Adrenal gland (tissue), 12 donors: ENCODE data around the gene TNFRSF4. TPM values are rescaled to one million over a fixed set of nuclear protein-coding genes. Genes with fewer than 3 reads are reported as not detected.

Experiments
- DNase-seq, 7 donors: peaks; one replicate each; pipeline ENCODE4 v3.0.0-alpha.2; 2019 to 2020
- H3K27ac ChIP-seq, 5 donors: fragments of 200-600 bp; sonication (generic) in 4 of 5; 1 replicate in 3 of 5; 2 replicates in 2 of 5; pipeline versions ENCODE4 v1.5.1 to v1.8.0; 2016 to 2020; ENCODE audit warnings: mild to moderate bottlenecking in 1 of 5
- H3K27me3 ChIP-seq: fragments of 200-600 bp; 2 replicates; pipeline ENCODE4 v1.8.0; 2021
- H3K36me3 ChIP-seq, 2 donors: fragments of 200-600 bp; replicated peaks in 1 of 2; 1 replicate in 1 of 2; 2 replicates in 1 of 2; pipeline versions ENCODE4 v1.5.1 to v1.8.0; 2018 to 2022
- H3K4me1 ChIP-seq, 2 donors: fragments of 200-600 bp; replicated peaks in 1 of 2; 1 replicate in 1 of 2; 2 replicates in 1 of 2; pipeline versions ENCODE4 v1.5.1 to v1.8.0; 2018 to 2021
- H3K4me3 ChIP-seq, 4 donors: fragments of 200-600 bp; sonication (generic) in 3 of 4; one replicate each; pipeline ENCODE4 v1.5.1; 2016 to 2018
- H3K9me3 ChIP-seq, 3 donors: fragments of 200-600 bp; sonication (generic) in 1 of 3; replicated peaks in 1 of 3; 1 replicate in 2 of 3; 2 replicates in 1 of 3; pipeline versions ENCODE4 v1.5.1 to v1.8.0; 2016 to 2021
- POLR2A ChIP-seq, 2 donors: fragments of 450-650 bp; IDR thresholded peaks; one replicate each; pipeline ENCODE4 v1.6.1; 2017; ENCODE audit warnings: antibody characterized with exemption in 2 of 2, mild to moderate bottlenecking in 2 of 2, moderate library complexity in 1 of 2
- WGBS, 4 donors: extraction: QIAGEN DNeasy Blood & Tissue Kit in 2 of 4; methylation state at CpG; one replicate each; pipeline versions ENCODE4 v1.1.5 to v1.1.7; 2013 to 2017; 5-methylcytosine and 5-hydroxymethylcytosine counted together
- intact Hi-C, 2 donors: fragments of 100-400 bp; cut with DNase I; formaldehyde crosslinking; loops; one replicate each; pipeline versions ENCODE4 v1.14.1 to v1.15.0; 2022 to 2023
- polyA plus RNA-seq, 3 donors: library from polyadenylated mRNA; stranded (reverse); fragments of 200-250 nt in 2 of 3; fragments of 350-450 nt in 1 of 3; fragmentation: Illumina TruSeq in 1 of 3; extraction: RNeasy Lipid Tissue Mini Kit (QIAGEN cat#74804) in 1 of 3; gene quantifications; one replicate each; pipeline ENCODE4 v1.2.3, GENCODE V29; 2013 to 2014
- total RNA-seq, 9 donors: library from RNA; depleted of rRNA in 4 of 9; stranded (reverse); fragments of >200 nt in 4 of 9; fragments of 120-200 nt in 1 of 9; fragmentation: NEBNext Ultra II Directional in 1 of 9; extraction: Animal tissue kit (Norgen Biotek cat#: 25700) in 1 of 9; gene quantifications; one replicate each; pipeline versions ENCODE4 v1.1.0 to v1.2.4, GENCODE V29; 2013 to 2023
- TF ChIP-seq, protein P1 (sequence below), 6 experiments: fragments of 450-650 bp in 4 of 6; fragments of 200-600 bp in 2 of 6; sonication (generic) in 1 of 6; IDR thresholded peaks; 1 replicate in 5 of 6; 2 replicates in 1 of 6; pipeline versions ENCODE4 v1.5.1 to v1.8.0; 2016 to 2021; ENCODE audit warnings: antibody characterized with exemption in 6 of 6, mild to moderate bottlenecking in 2 of 6, moderate library complexity in 1 of 6
- donor health status: healthy with polysubstance abuse.
- donor health status: Bipolar disorder and iron deficiency.
- donor health status: DM: yes; HTN: yes; CAD: no.
- donor health status: DM: no; HTN: no; CAD: no.
- donor health status: DM: no; HTN: no; CAD: no.
- donor health status: DM: yes; HTN: yes; CAD: no.

Gene TNFRSF4
- total and polyA plus RNA-seq, 12 donors: 0.32 to 6.9 (median 1.1) TPM; not detected in 2

DNA sequence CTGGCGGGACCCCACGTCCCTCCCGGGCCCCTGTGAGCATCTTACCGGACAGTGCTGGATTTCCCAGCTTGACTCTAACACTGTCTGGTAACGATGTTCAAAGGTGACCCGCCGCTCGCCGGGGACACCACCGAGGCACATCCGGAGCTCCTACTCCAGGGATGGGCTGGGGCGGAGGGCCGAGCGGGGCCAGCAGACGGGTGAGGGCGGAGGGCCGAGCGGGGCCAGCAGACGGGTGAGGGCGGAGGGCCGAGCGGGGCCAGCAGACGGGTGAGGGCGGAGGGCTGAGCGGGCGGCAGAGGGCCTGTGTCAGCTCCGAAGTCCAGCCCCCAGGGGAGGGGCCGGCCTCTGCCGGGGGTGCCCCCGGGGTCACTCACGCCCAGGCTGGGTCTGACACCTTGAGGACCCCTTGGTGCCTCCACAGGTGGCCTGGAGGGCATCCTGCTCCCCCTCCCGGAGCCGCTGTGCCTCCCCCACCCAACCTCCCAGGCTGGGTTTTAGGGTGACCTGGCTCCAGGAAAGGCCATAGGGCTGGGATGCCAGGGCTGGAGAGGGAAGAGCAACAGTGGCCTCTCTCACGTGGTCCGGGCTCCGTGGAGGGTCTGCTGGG lies 46.0 kb downstream of the TNFRSF4 start:
- Histone ChIP-seq H3K9me3 (no peaks in the 10 kb centered on the region), H3K4me3 (no peak overlapping the region), H3K4me1 (no peaks in the 10 kb centered on the region), H3K27me3 (peaks cover 51% of the 10 kb centered on the region), H3K27ac (no peak overlapping the region), H3K36me3 (no peaks in the 10 kb centered on the region)
- 66 to 73% (median 68%) methylated on average over 7 to 36 of the region's 36 CpGs; no CpG with 5 or more reads in 1 of the 4 donors for WGBS, 4 donors
- intact Hi-C loops: no loop called here
- TF ChIP-seq, protein P1, sequence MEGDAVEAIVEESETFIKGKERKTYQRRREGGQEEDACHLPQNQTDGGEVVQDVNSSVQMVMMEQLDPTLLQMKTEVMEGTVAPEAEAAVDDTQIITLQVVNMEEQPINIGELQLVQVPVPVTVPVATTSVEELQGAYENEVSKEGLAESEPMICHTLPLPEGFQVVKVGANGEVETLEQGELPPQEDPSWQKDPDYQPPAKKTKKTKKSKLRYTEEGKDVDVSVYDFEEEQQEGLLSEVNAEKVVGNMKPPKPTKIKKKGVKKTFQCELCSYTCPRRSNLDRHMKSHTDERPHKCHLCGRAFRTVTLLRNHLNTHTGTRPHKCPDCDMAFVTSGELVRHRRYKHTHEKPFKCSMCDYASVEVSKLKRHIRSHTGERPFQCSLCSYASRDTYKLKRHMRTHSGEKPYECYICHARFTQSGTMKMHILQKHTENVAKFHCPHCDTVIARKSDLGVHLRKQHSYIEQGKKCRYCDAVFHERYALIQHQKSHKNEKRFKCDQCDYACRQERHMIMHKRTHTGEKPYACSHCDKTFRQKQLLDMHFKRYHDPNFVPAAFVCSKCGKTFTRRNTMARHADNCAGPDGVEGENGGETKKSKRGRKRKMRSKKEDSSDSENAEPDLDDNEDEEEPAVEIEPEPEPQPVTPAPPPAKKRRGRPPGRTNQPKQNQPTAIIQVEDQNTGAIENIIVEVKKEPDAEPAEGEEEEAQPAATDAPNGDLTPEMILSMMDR (IDR thresholded peaks at IDR 0.05): no peak
- TF ChIP-seq POLR2A (IDR thresholded peaks at IDR 0.05): no peak
- DNase-seq: no peak

DNA sequence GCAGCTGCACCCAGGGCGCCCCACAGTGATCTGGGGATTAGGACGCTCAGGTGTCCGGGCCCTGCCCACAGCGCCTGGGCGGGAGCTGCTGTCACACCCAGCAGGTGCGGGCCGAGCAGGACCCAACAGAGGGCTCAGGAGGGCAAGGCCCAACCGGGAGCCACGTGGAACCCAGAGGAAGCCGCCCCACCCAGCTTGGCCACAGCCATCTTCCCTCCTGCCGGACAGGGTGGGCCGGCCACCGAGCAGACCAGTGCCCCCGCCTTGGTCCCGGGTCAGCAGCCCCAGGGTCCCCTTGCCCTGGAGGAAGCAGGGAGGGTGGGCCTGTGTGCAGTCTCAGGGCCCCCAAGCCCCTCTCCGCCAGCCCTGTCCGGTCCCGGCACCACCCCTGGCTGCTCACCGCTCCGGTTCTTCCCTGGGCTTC lies 46.5 kb downstream of the TNFRSF4 start:
- no peak for TF ChIP-seq POLR2A (IDR thresholded peaks at IDR 0.05)
- TF ChIP-seq, protein P1 (IDR thresholded peaks at IDR 0.05): no peak
- 69 to 71% (median 70%) methylated on average over 11 to 20 of the region's 20 CpGs; no CpG with 5 or more reads in 1 of the 4 donors for WGBS, 4 donors
- no peak for DNase-seq
- Histone ChIP-seq H3K4me3 (no peak overlapping the region), H3K36me3 (no peaks in the 10 kb centered on the region), H3K27ac (no peak overlapping the region), H3K4me1 (no peaks in the 10 kb centered on the region), H3K27me3 (peaks cover 55% of the 10 kb centered on the region), H3K9me3 (no peaks in the 10 kb centered on the region)
- intact Hi-C loops: no loop called here

DNA sequence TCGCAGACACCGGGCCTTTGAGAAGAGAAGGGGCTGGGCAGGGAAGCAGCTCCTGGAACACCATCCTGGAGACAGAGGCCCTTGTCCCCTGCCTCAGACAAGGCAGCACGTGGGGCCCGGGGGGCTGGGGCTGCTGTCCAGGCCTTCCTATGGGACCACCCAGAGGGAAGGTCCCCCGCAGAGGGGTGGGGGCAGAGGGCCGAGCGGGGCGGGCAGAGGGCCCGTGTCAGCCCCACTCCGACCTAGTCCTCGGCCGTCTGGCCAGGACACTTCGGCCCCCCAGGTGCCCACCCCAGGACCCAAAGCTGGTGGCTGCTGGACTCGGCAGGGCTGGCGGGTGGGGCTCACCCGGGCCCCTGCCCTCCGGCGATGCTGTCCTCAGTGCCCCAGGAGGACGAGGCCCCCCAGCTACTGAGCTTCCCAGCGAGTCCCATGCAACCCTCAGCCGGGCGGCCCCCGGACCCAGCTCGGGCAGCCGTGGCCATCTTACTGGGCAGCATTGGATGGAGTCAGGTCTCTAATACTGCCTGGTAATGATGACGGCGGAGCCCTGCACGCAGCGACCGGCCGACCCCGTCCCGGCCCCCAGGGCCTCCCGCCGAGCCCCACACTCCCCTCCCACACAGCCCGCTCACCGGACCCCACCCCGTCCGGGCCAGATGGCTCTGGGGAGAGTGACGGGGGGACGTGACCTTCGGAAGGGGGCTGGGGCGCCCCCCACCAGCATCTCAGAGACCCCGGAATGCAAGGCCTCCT lies 47.1 kb downstream of the TNFRSF4 start:
- H3K27ac ChIP-seq: no peak overlapping the region
- H3K9me3 ChIP-seq: no peaks in the 10 kb centered on the region
- TF ChIP-seq POLR2A (IDR thresholded peaks at IDR 0.05): no peak
- TF ChIP-seq, protein P1 (IDR thresholded peaks at IDR 0.05): no peak
- H3K4me3 ChIP-seq: no peak overlapping the region
- peaks cover 53% of the 10 kb centered on the region for H3K27me3 ChIP-seq
- H3K4me1 ChIP-seq: no peaks in the 10 kb centered on the region
- no peak for DNase-seq
- 39 to 50% (median 48%) methylated on average over 5 to 44 of the region's 44 CpGs; no CpG with 5 or more reads in 1 of the 4 donors for WGBS, 4 donors
- no peaks in the 10 kb centered on the region for H3K36me3 ChIP-seq
- intact Hi-C loops: no loop called here

DNA sequence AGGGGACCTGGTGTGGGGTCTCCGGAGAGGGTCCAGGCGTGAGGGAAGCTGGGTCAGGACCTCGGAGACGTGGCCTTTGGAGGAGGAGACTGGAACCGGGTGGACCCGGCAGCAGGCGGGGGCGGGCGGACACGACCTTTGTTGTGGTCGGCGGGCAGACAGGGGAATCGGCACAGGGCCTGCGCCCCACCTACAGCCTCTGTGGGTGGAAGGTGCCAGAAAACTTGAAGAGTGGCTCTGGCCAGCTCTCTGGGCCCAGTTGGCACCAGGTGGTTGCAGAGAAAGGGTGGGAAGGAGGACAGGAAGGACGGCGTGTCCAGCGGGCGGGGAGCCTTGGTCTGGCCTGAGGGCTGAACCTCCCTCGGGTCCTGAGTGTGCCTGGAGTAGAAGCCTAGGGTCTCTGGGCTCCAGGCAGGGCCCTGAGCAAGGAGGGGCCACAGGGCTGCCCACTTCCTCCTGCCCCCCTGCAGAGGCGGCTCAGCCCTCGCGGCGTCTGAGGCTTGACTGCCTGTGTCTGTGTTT lies 48.0 kb downstream of the TNFRSF4 start:
- Histone ChIP-seq H3K36me3 (no peaks in the 10 kb centered on the region), H3K4me1 (no peaks in the 10 kb centered on the region), H3K4me3 (no peak overlapping the region), H3K27me3 (peaks cover 47% of the 10 kb centered on the region), H3K27ac (no peak overlapping the region), H3K9me3 (no peaks in the 10 kb centered on the region)
- WGBS, 4 donors: 43 to 76% (median 67%) methylated on average over 10 to 23 of the region's 23 CpGs
- no peak for DNase-seq
- intact Hi-C loops: no loop called here
- no peak for TF ChIP-seq POLR2A (IDR thresholded peaks at IDR 0.05)
- TF ChIP-seq, protein P1 (IDR thresholded peaks at IDR 0.05): no peak
